Measurements from ENCODE around the gene LCN15.
"Not testable (repeated sequence)": the region's sequence is repeated elsewhere in the genome, so short reads cannot be mapped to it uniquely, and the experiment has no call there.

Gene LCN15

GRCh38 chr9:136719195-136719880, 45.0 kb downstream of the LCN15 start:
- no peak for DNase-seq

GRCh38 chr9:136718345-136719194, 45.7 kb downstream of the LCN15 start:
- no peak for DNase-seq

GRCh38 chr9:136717399-136717798, 46.9 kb downstream of the LCN15 start:
- no peak for DNase-seq

GRCh38 chr9:136714893-136715274, 49.4 kb downstream of the LCN15 start:
- no peak for DNase-seq

GRCh38 chr9:136714096-136714892, 50.0 kb downstream of the LCN15 start:
- no peak for DNase-seq

- no peak for DNase-seq
Measured at GRCh38 chr9:136713550-136713949, 50.8 kb downstream of the LCN15 start.

- DNase-seq = no peak
Measured at GRCh38 chr9:136712690-136713544, 51.4 kb downstream of the LCN15 start.

- DNase-seq = no peak
Measured at GRCh38 chr9:136711751-136712689, 52.3 kb downstream of the LCN15 start, which contains the start of gene DIPK1B. Gene DIPK1B (plus strand): TSS chr9:136712572. CDS start chr9:136712666, 94 bp downstream.

GRCh38 chr9:136711219-136711648, 53.1 kb downstream of the LCN15 start:
- DNase-seq = not testable (repeated sequence)

GRCh38 chr9:136710543-136710942, 53.8 kb downstream of the LCN15 start:
- DNase-seq = no peak

Data from NCI-H187 treated with DMSO at 0.1 percent for 48 hours (cell line).